Thoracic aorta (tissue), 2 donors: ENCODE measurements around the gene UQCRQ. TPM values are rescaled to one million over a fixed set of nuclear protein-coding genes. Genes with fewer than 3 reads are reported as not detected.

Experiments
- ATAC-seq: fragments of 150-250 bp; one replicate; pipeline ENCODE4 v1.8.0; 2017; ENCODE audit warnings: low read depth; ENCODE audit not compliant: insufficient number of reproducible peaks, low FRiP score
- DNase-seq: peaks from one replicate; pipeline ENCODE4 v3.0.0-alpha.2; 2020; ENCODE audit warnings: low spot score
- H3K27ac ChIP-seq, 2 donors: fragments of 200-600 bp; sonication (generic); 1 replicate in 1 of 2; 2 replicates in 1 of 2; pipeline ENCODE4 v1.5.1; 2016; ENCODE audit warnings: mild to moderate bottlenecking in 2 of 2, moderate library complexity in 2 of 2
- H3K27me3 ChIP-seq: fragments of 200-600 bp; sonication (generic); replicated peaks from 2 replicates; pipeline ENCODE4 v1.6.0; 2016; ENCODE audit warnings: mild to moderate bottlenecking; ENCODE audit not compliant: insufficient read depth
- H3K36me3 ChIP-seq: fragments of 200-600 bp; sonication (generic); one replicate; pipeline ENCODE4 v1.5.1; 2016
- H3K4me1 ChIP-seq, 2 donors: fragments of 200-600 bp; sonication (generic); 1 replicate in 1 of 2; 2 replicates in 1 of 2; pipeline versions ENCODE4 v1.5.1 to v1.6.0; 2016; ENCODE audit warnings: low read depth in 2 of 2, mild to moderate bottlenecking in 1 of 2; ENCODE audit not compliant: control insufficient read depth in 1 of 2
- H3K4me3 ChIP-seq: fragments of 200-600 bp; sonication (generic); 2 replicates; pipeline ENCODE4 v1.5.1; 2016; ENCODE audit warnings: mild to moderate bottlenecking
- H3K9me3 ChIP-seq: fragments of 200-600 bp; sonication (generic); 2 replicates; pipeline ENCODE4 v1.5.1; 2016
- CTCF ChIP-seq: fragments of 200-600 bp; sonication (generic); IDR thresholded peaks from one replicate; pipeline ENCODE4 v1.5.1; 2019; ENCODE audit warnings: antibody characterized with exemption
- total RNA-seq, 2 donors: library from RNA; depleted of rRNA; stranded (reverse); fragments of >200 nt; gene quantifications; one replicate each; pipeline versions ENCODE4 v1.1.0 to v1.2.3, GENCODE V29; 2016

The UQCRQ gene
- total RNA-seq, 2 donors from 2014 or later = 49.5 to 59.3 TPM

GRCh38 chr5:132824426-132824825 is 42.0 kb upstream of the UQCRQ start:
- no peak for TF ChIP-seq CTCF
- no peak overlapping the region for H3K4me3 ChIP-seq
- ATAC-seq (no peak), DNase-seq (no peak)
- H3K36me3 ChIP-seq = no peaks in the 10 kb centered on the region
- peaks cover 0 to 19% of the 10 kb centered on the region in 2 donors for H3K4me1 ChIP-seq
- no peaks in the 10 kb centered on the region for H3K9me3 ChIP-seq
- no peaks in the 10 kb centered on the region for H3K27me3 ChIP-seq
- no peak overlapping the region for H3K27ac ChIP-seq

GRCh38 chr5:132825033-132825833 is 41.2 kb upstream of the UQCRQ start:
- H3K27ac ChIP-seq = no peak overlapping the region
- ATAC-seq (no peak), DNase-seq (no peak)
- peaks cover 0 to 19% of the 10 kb centered on the region in 2 donors for H3K4me1 ChIP-seq
- no peaks in the 10 kb centered on the region for H3K36me3 ChIP-seq
- no peaks in the 10 kb centered on the region for H3K9me3 ChIP-seq
- TF ChIP-seq CTCF = no peak
- H3K4me3 ChIP-seq = peak overlapping the region; percentile 61
- H3K27me3 ChIP-seq = no peaks in the 10 kb centered on the region

GRCh38 chr5:132825834-132826391 is 40.5 kb upstream of the UQCRQ start:
- no peak for TF ChIP-seq CTCF

GRCh38 chr5:132826424-132827082 is 39.9 kb upstream of the UQCRQ start:
- ATAC-seq (no peak), DNase-seq (no peak)
- Histone ChIP-seq H3K27me3 (no peaks in the 10 kb centered on the region), H3K27ac (no peak overlapping the region), H3K4me1 (peaks cover 0 to 24% of the 10 kb centered on the region in 2 donors), H3K36me3 (no peaks in the 10 kb centered on the region), H3K4me3 (no peak overlapping the region), H3K9me3 (no peaks in the 10 kb centered on the region)
- TF ChIP-seq CTCF = no peak

More at GRCh38 chr5:132825834-132826391, 40.5 kb upstream of the UQCRQ start:
- no peaks in the 10 kb centered on the region for H3K36me3 ChIP-seq
- no peaks in the 10 kb centered on the region for H3K27me3 ChIP-seq
- H3K27ac ChIP-seq = no peak overlapping the region
- no peak for ATAC-seq
- H3K4me3 ChIP-seq = peak overlapping the region; percentile 61
- DNase-seq = no peak
- H3K9me3 ChIP-seq = no peaks in the 10 kb centered on the region
- peaks cover 0 to 23% of the 10 kb centered on the region in 2 donors for H3K4me1 ChIP-seq
